ENCODE data around the gene ADA.

DNA sequence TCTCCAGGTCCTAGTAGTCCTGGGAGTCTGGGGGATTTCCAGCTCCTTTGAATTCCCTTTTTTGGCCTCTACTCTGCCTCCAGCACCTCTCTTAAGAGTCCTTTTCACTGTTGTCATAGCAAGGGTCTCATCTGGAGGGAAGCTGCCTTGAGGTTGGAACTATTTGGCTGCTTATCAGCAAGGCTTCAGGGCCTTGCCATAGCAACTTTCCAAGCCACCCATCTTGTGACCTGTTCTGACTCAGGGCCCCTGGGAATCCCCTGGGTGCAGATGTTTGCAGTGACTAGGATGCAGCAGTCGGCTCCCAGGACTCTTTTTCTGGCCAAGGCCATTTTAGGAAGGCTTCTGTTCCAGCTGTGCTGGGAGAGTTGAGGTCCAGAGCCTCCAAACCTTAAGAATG, 56.8 kb downstream of the ADA start:
- TF ChIP-seq, protein P1, sequence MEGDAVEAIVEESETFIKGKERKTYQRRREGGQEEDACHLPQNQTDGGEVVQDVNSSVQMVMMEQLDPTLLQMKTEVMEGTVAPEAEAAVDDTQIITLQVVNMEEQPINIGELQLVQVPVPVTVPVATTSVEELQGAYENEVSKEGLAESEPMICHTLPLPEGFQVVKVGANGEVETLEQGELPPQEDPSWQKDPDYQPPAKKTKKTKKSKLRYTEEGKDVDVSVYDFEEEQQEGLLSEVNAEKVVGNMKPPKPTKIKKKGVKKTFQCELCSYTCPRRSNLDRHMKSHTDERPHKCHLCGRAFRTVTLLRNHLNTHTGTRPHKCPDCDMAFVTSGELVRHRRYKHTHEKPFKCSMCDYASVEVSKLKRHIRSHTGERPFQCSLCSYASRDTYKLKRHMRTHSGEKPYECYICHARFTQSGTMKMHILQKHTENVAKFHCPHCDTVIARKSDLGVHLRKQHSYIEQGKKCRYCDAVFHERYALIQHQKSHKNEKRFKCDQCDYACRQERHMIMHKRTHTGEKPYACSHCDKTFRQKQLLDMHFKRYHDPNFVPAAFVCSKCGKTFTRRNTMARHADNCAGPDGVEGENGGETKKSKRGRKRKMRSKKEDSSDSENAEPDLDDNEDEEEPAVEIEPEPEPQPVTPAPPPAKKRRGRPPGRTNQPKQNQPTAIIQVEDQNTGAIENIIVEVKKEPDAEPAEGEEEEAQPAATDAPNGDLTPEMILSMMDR (conservative IDR thresholded peaks at IDR 0.05; ENCODE audit: low read depth, low read length), result no peak
- no peak for TF ChIP-seq CEBPB (IDR thresholded peaks at IDR 0.05; ENCODE audit: low read depth, low read length)
- 0 out of 2 replicates have a peak, but pooled peaks have one; percentile 25 for TF ChIP-seq POLR2A (IDR thresholded peaks at IDR 0.05; ENCODE audit: low read depth, low read length)
- TF ChIP-seq RAD21 (IDR thresholded peaks at IDR 0.05; ENCODE audit: low read length), result no peak
- no peak for TF ChIP-seq NFE2L2 (IDR thresholded peaks at IDR 0.05; ENCODE audit: low read depth, low read length)
- no peak for TF ChIP-seq SMC3 (IDR thresholded peaks at IDR 0.05; ENCODE audit: low read depth, low read length)
- TF ChIP-seq MAFK (IDR thresholded peaks at IDR 0.05; ENCODE audit: low read depth, low read length), result no peak
- no peak for TF ChIP-seq MAZ (IDR thresholded peaks at IDR 0.05; ENCODE audit: borderline replicate concordance, low read depth, low read length)
- TF ChIP-seq, protein P2, sequence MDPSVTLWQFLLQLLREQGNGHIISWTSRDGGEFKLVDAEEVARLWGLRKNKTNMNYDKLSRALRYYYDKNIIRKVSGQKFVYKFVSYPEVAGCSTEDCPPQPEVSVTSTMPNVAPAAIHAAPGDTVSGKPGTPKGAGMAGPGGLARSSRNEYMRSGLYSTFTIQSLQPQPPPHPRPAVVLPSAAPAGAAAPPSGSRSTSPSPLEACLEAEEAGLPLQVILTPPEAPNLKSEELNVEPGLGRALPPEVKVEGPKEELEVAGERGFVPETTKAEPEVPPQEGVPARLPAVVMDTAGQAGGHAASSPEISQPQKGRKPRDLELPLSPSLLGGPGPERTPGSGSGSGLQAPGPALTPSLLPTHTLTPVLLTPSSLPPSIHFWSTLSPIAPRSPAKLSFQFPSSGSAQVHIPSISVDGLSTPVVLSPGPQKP (IDR thresholded peaks at IDR 0.05; ENCODE audit: borderline replicate concordance, low read depth, low read length), result no peak
- no peak for TF ChIP-seq CHD1 (IDR thresholded peaks at IDR 0.05; ENCODE audit: low read depth, low read length)
- TF ChIP-seq MXI1 (IDR thresholded peaks at IDR 0.05; ENCODE audit: borderline replicate concordance, low read depth, low read length), result no peak
